M059J (cell line): ENCODE data around the gene BCL2L11. TPM values are rescaled to one million over a fixed set of nuclear protein-coding genes. Genes with fewer than 3 reads are reported as not detected.

Source experiments
- DNase-seq: peaks from one replicate; pipeline ENCODE4 v3.0.0-alpha.2; 2012; ENCODE audit warnings: low read depth
- total RNA-seq: library from RNA; depleted of rRNA; stranded (reverse); fragments of >200 nt; shearing (Covaris generic); gene quantifications from 2 replicates; pipeline ENCODE4 v1.2.3, GENCODE V29; 2014

The BCL2L11 gene
- total RNA-seq, 1 experiment from 2014 or later = 7.6 TPM

DNA sequence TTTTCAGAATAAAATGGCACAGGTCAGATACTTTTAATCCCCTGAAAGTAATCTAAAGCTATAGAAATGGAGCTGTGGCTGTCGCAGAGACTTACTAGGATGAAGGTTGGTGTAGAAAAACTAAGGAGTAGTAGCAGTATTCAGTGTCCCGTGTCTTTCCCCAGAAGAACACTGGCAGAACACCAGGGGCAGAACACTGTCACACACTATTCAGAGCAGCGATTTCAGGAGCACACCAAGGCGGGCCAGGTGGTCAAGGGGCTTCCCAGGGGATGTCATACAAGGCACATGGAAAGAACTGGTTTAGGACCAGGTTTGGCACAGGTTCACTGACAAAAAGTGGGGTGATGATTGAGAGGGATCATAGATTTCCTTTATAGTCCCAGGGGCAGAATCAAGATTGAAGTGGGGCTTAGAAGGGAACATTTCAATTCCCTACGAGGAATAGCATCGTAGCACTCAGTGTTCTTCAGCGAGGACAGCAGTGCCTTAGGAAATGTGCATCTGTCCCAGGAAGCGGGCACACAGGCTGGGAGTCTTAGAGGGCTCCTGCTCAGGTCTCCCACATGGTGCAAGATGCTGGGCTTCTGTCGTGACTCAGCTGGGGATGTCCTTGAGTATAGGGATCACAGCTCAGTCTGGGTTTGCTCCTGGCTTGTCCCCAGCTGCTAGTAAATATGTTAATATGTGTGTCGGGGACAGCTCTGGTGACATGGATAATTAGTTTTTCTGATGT is 22.6 kb downstream of the BCL2L11 start:
- no peak for DNase-seq

DNA sequence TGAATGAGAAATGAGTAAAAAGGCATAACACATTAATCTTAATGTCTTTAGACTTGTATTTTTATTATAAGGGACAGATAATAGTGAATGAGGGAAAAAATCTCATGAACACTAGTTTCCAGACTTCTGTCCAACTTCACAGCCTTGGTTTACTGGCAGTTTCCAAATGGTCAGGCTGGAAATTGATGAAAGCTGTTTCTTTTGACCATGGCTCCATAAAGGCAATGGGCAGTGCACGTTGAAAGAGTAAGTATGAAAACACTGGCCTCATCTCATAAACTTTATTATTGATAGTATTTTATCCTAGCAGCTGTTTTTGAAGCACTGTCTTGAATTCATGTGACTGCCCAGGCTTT is 23.1 kb downstream of the BCL2L11 start:
- DNase-seq = no peak

DNA sequence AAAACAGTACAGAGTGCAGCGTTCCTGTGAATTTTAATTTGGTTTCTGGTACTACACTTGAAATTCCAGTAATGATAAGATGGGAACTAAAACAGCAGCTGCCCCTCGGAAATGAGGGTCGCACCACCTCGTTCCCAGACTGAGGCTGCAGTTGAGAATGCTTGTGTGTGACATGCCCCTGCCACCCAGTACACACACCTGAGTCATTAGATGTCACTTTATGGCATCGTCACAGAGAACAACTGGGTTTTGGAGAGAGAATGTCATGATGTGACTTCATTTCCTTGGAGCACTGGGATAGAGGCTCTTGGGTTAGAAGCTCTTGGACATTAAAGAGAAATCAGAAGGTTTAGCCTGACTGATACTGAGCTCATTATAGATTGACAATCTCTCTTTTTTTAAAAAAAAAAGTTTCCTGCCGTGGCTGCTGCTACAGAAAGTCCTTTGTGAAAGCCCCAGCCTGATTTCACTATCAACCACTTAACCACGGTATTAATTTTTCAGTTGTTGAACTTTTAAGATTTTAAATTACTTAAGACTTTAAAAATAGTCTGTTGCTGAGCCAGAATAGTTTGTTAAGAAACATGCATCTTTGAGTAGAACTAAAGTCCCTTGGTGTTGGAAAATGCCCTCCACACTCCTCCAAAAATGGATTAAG is 24.5 kb downstream of the BCL2L11 start:
- no peak for DNase-seq

DNA sequence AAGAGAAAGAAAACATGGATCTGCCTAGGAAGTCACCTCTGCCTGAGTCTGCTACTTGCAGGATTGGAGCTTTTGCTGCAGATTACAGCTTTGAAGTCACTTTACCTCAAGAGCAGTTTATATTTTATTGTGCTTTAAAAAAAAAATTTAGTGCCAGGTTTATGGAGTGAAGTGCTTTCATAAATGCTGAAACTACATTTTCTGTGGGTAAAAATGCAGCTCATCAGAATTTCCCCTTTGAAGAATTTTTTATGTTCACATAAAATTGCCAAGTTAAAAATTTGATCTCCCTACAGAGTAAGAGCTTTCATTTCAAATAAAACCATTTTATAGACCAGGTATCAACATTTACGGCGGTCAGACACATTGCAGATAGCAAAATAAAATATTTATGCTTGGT is 25.2 kb downstream of the BCL2L11 start:
- DNase-seq = no peak

DNA sequence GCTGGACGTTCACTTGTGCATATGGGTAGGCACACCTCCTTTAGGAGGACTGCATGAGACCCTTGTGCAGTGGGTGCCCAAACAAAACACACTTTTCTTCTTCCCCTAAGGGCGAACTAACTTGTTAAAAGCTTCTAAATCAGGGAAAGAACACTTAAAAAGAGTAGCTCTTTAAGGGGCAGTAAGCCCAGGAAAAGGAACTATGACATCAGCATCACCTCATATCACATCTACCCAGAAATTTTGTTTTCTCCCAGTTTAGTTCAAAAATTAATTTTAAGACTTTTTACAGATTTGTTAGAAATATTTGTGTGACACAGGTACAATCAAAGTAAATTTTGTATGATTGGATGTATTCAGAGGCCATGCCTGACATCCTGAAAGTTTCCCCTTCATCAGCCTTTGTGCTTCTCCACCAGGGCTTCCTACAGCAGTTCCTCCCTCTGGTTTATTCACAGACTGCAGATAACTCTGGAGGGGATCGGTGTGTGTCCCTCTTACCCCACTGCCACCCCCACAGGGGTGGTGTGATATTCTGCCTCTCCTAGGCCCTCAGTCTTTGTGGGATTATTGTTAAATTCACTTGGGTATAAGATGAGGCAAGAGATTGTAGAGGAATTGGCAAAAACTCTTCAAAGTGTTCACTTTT is 27.6 kb downstream of the BCL2L11 start:
- DNase-seq = no peak

DNA sequence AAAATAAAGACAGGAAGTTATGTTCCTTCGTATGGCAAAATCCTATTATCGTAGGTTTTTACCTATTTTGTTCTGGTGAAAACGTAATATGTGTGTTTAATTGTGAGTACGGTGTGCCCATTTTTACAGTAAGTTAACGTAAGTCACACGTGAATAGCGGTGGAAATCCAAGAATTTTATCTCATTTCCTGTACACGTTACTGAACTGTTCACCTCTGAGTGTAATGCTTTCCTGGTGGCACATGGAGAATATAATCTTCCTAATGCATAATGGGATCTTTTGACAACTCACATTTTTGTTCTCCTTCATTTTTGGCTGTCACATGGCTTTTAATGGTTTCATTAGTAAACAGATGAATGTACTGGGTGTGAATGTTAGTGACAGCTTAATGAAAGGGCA is 28.2 kb downstream of the BCL2L11 start:
- DNase-seq = no peak

DNA sequence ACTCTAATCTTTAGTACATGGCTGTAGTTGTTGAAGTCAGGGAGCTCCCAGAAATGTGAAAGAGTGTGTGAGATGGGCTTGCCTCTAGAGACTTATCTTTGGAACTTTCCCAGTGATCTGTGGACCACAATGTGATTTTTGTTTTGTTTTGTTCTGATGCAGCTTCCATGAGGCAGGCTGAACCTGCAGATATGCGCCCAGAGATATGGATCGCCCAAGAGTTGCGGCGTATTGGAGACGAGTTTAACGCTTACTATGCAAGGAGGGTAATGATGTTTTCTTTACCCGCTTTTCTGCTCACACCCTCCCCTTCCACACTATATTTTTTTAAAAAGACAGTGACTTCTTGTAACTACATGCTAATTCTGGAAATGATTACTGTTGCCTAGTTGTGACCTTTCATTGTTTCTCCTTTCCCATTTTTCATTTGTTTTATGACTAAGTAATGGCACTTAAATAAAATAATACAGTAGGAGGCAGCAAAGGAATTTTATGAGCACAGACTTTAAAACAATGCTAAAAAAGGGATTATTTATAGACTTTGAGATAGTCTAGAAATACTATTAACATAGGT is 29.3 kb downstream of the BCL2L11 start:
- DNase-seq = no peak

DNA sequence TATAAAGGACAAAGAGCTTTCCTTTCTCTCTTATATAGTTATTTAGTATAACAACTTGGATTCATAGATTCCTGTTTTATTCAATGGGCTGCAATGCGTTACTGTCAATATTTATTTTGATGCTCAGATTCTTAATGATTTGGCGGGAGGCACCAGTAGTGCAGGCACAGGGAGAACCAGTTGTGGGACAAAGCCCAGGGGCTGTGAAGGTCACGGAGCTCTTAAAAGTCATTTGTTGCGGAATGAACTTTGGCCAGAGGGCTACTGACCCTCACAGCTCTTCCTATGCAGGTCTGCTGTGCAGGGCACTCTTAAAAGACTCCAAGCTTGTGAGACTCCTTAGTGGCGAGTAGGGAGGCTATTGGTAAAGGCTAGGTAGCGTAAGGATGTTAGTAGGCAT is 34.0 kb downstream of the BCL2L11 start:
- no peak for DNase-seq

DNA sequence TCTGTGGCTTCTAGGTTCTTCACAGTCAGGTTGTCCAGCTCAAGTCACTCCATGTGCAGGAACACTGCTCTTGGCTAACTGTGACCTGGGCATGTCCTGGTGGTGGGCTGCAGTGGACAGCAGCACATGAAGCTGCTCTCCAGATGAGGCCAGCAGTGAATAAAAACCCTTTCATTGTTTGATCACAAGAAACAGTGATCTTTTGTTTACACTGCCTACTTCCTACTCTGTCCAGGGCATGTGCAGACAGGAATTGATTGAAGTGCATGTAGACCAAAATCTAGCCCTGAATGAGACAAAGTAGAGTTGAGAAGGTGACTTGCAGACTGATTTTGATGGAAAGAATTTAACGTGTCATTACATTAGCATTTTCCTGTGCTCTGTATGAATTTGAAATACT is 34.9 kb downstream of the BCL2L11 start:
- DNase-seq = no peak

DNA sequence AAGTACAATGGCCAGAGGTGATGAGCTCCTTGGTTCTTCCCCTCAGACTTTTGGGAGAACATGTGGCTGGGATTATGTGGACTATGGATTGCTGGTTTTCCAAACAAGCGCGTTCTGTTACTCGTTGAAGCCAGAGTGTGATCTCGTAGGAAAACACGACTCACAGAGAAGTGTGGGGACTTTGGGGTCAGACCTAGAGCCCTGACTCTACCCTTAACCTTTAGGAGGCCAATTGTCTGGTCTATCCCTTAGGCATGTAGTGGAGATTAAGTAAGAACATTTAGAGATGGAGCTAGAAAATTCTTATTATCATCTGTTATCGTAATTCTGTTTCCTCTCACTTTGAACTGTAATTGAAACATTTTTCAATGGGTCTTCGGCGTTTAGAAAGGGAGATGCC is 35.8 kb downstream of the BCL2L11 start:
- DNase-seq = no peak

DNA sequence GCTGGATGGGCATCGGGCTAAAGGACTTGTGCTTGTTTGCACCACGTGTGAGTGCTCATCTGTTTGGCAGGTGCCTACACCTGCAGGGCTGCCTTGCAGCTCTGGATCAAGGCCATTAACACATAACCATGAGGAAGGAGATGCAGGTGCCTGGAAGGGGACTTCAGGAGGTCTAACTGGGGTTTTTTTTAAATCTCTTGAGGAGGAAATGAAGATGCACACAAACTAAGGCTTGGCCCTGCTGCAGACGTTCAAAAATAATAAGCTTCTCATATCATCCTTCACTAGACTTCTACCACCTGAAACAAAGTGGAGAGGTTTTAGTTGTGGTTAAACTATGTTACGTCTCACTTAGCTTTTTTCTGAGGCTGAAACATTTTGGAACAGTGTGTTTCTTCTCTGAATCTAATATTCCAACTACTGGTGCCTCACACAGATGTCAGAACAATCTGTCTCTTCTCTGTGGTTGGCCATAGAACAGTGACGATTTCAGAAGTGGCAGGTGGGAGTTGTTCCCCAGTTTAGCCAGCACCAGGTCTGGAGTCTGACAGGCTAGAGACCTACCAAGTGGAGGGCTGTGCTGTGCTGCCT is 36.5 kb downstream of the BCL2L11 start:
- no peak for DNase-seq

DNA sequence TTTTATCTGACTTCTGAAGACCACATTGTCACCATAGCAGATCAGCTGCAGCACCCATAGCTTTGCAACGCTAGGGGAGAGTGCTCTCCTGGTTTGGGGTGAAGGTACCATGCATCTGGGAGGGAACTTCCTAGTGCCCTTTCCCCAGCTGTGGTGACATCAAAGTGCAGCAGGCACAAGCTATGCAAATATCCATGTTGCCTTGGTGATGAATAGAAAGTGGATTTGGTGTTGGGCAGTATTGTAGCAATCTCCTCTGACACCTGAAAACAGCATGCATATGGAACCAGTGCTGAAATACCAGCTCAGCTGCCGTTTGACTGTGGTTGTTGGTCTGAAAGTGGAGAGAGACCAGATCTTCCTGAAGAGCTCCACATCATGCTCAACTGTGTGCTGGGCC is 37.1 kb downstream of the BCL2L11 start:
- no peak for DNase-seq

DNA sequence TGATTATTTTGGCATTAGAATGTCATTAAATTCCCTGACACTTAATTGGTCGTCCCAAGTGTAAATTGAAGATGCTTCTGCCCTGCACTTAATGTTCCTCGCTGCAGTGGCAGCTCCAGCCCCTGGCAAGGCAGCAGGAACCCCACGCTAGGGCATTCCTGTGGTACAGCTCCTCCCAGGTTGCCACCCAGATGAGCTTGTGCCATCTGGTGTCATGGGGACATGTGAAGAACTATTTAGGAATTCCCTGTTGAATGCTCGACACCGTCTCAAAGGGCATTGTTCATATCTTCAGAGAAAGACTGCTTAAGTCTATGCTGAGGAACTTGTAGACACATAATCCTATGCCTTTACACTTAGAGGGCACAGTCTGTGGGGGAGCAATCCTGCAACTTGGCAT is 38.9 kb downstream of the BCL2L11 start:
- DNase-seq = no peak

DNA sequence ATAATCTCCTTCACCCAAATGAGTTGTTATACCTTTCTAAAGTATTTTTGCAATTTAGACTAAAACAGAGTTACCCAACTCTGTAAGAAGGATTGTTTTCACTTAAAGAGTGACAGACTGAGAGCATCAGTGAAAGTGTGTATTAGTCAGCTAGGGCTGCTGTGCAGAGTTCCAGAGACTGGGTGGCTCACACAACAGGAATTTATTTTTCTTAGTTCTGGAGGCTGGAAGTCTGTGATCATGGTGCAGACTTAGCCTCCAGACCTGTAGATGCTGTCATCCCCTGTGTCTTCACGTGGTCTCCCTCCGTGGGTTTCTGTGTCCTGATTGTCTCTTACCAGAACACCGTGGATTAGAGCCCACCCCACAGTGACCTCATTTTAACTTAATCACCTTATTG is 40.0 kb downstream of the BCL2L11 start:
- DNase-seq = peak; percentile 79

DNA sequence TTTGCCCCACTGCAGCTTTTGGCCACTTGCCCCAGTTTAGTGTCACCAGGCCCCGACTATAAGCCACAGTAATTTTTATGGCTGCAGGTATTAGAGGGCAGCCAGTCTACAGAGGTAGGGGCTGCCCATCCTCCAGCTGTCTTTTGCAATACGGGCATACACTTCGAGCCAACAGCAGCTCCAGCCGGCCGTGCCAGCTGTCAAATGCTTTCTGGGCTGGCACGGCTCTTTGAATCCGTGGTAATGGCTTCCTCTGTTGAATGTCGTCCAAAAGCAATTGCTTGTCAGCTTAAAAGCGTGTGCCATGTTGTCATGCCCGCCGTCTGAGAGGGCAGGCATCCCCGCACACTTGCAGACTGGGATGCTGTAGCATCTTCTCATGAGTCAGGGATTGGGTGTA is 41.3 kb downstream of the BCL2L11 start:
- no peak for DNase-seq

DNA sequence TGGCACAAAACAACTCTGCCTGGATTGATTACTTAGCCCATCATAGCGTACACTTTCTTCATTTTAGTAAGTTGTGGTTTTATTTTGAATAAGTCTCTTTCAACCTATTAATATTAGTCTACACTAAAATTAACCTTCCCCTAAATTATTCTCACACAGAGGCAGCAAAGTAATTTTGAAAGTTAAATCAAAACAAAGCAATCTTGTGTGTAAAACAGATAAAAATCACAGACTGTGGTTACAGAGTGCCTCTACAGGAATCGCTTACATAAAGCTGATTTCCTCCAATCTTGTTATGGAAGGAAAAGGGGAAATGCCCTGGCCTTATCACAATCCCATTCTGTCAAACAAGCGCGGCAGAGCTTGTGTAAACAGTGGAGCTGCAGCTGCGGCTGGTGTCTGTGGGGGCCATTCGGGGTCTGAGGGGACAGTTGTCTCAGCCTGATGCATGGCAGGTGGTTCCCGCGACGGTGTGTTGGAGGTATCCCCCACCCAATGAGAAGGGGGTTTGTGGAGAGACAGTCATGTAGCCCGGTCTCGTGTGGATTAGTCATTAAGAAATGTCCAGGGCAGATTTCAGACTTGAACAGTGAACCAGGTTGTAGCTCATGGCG is 42.1 kb downstream of the BCL2L11 start:
- no peak for DNase-seq

DNA sequence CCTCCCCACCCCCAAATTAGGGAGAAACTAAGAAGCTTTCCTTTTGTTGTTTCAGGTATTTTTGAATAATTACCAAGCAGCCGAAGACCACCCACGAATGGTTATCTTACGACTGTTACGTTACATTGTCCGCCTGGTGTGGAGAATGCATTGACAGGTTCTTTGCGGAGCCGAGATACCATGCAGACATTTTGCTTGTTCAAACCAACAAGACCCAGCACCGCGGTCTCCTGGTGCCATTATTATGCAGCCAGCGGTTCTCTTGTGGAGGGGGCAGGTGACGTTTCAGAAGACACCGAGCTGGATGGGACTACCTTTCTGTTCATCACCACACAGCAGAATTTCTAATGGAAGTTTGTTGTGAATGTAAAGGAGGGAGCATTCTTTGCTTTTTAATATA is 43.4 kb downstream of the BCL2L11 start:
- DNase-seq = no peak

DNA sequence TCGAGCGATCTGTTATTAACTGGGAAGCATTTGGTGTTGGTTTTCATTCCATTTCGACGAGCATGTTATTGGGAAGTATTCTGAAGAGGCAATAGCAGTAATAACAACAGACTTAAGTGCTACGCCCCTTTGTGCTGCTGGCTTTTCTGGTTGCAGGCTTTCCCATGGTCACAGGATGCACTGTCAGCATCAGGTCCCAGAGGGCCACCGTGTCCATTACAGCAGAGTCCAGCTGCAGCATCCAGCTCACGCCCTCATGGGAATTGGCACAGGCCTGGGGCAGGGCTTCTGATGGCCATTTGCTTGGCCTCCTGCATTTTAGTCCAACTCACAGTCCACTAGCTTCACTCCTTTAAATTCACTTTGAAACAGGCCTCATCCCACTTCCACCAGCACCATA is 44.4 kb downstream of the BCL2L11 start:
- no peak for DNase-seq

DNA sequence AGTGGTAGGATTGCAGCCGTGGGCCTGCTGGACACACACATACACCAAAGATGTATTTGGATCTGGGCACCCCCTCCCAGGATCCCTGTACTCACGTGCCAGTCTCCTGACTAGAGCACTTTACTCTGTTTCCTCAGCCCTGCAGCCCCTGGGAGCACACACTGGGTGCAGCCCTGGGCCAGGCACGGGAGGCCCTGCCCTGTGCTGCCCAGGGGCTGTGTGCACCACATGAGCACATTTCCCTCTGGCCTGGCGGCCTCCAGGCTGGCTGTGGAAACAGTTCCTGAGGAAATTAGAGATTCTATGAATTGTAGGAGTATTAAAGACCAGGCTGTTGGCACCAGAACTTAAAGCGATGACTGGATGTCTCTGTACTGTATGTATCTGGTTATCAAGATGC is 45.4 kb downstream of the BCL2L11 start:
- no peak for DNase-seq

DNA sequence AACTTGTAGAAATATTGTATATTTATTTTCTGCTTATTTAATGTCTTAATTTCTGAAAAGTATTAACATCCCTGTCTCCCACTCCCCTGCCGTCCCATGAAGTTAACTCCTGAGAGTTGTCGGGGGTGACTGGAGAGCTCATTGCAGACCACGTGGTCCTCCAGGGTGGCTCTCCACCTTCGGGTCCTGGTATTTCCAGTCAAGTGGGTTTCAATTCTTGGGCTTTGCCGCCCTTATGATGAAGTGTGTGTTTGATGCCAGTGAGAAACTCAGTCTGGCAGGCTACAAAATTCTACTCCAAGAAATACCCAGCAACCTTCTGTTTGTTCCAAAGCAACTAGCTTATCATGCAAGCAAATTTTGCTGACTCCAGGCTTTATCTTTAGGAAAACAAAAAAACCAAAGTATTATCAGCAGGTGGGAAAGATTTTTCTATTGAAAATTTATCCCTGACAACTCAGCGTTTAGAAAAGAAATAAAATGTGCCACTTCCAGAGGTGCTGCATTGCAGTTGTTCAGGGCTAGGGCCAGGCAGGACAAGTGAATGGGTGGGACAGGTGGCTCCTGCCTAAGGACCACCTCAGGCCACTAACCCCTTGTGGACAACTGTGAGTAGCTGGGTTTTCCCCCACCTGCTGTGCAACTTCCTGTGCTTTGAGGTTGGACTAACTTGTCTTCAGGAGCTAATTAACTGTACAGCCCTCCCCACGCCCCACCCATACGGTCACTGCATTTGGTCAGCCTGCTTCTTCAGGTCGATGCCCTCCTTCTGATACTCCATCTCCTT is 46.6 kb downstream of the BCL2L11 start:
- DNase-seq = no peak

DNA sequence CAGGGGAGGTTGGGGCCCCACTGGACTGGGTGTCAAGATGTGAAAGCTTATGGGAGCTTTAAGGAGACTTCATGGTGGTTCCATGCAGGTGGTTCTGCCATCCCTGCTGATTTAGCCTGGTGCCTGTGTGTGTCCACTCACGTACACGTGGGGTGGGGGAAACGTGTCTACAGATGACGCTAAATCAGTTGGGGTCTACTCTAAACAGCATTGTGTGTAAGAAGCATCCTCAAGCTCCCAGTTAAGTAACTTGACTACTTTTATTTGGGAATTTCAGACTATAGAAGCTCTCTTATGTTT is 47.1 kb downstream of the BCL2L11 start:
- DNase-seq = no peak
